ENCODE results near the gene AMFR. TPM values are rescaled to one million over a fixed set of nuclear protein-coding genes. Genes with fewer than 3 reads are reported as not detected.

AMFR gene
- total RNA-seq, 2 experiments from 2014 or later: 48.8 to 51.0 TPM

DNA sequence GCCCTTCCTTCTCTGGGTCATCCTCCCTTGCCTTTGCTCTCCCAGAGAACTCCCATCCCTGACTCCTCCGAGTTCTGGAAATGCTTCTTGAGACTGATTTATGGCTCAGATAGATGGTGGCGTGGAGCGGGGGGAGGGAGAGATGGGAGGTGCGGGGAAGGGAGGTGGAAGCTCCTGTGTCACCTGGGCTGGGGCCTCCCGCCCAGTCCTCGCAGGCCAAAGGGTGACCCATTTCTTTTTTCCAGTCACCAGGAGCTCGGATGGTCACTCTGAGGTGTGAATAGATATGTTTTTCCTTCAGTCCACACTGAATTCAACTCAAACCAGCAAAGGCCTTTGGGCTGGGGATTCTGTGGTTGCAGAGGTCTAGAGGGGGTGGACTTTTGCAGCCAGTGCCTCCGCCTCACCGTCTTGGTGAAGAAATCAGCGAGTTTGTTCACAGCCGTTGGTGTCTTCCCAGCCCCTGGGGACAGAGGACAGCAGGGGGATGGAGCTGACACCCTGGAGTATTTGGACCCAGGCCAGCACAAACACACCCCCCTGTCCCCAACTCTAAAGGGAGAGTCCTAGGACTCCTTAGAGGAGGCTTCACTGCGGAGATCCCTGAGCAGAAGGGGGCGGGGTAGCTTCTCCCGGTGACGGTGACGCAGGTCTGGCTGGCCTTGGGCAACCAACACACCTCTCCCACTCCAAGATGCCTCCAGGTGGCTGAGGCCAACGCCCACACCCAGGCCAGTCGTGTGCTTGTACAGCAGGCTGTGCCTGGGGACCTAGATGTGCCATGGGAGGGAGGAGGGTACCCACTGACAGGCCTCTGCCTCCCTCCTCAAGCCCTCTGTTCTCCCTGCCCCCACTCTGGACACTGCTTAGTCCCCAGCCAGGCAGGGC is 80.6 kb downstream of the AMFR start:
- ChIA-PET POLR2A (no interaction called here), CTCF (no interaction called here)
- H3K4me1 Mint-ChIP-seq: no peaks in the 10 kb centered on the region

GRCh38 chr16:56343661-56344517 is 81.5 kb downstream of the AMFR start:
- POLR2A ChIA-PET: no interaction called here
- no peaks in the 10 kb centered on the region for H3K27me3 Mint-ChIP-seq
- no peak overlapping the region for H3K4me3 Mint-ChIP-seq
- CTCF ChIA-PET: interaction anchor here (1.3 kb wide), 1 partner anchor 13 kb away, joined by 7 read pairs; no protein-coding TSS in a partner anchor
- no peak overlapping the region for H3K27ac Mint-ChIP-seq
- no peaks in the 10 kb centered on the region for H3K9me3 Mint-ChIP-seq
- H3K4me1 Mint-ChIP-seq: no peaks in the 10 kb centered on the region
- H3K36me3 Mint-ChIP-seq (ENCODE audit: low read depth): no peaks in the 10 kb centered on the region
- no peak for DNase-seq

More for the DNA sequence above, 80.6 kb downstream of the AMFR start:
- H3K36me3 Mint-ChIP-seq (ENCODE audit: low read depth): no peaks in the 10 kb centered on the region
- H3K27ac Mint-ChIP-seq: no peak overlapping the region
- no peak overlapping the region for H3K4me3 Mint-ChIP-seq
- no peaks in the 10 kb centered on the region for H3K27me3 Mint-ChIP-seq
- H3K9me3 Mint-ChIP-seq: no peaks in the 10 kb centered on the region
- DNase-seq: no peak

DNA sequence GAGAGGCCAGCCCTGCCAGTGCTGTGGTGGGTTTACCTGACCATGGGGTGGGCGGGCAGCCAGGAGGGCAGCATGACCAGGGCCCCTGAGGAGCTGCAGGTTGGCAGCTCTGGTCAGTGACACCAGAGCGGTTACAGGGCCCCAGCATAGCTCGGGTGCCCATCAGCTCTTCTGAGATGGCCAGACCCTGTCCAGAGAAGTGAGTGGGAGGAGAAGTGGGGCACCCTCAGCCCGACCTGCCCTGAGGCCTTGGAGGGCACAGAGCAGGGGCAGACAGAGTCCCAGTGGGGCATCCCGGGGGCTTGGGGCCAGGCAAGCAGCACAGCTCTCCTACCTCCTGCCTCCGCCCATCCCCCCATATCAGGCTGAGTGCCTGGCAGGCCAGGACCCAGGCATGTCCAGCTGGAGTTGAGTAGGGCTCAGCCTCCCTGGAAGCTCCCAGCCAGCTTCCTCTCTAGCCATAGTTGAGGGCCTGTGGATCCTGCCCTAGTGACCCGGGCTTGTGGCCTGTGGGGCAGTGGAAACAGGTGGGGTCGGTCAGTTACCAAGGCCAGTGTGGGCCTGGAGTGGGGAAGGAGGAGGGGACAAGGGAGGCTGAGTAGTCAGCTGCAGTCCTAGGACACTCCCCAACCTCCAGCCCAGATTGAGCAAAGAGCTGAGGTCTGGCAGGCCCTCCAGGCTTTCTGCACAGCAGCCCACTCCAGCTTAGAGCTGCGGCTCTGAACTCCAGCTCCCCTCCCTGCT is 83.5 kb downstream of the AMFR start:
- no peak for DNase-seq
- H3K4me1 Mint-ChIP-seq: no peaks in the 10 kb centered on the region
- CTCF ChIA-PET: no interaction called here
- no peak overlapping the region for H3K27ac Mint-ChIP-seq
- no peaks in the 10 kb centered on the region for H3K9me3 Mint-ChIP-seq
- POLR2A ChIA-PET: no interaction called here
- H3K4me3 Mint-ChIP-seq: no peak overlapping the region
- no peaks in the 10 kb centered on the region for H3K27me3 Mint-ChIP-seq
- H3K36me3 Mint-ChIP-seq (ENCODE audit: low read depth): no peaks in the 10 kb centered on the region

DNA sequence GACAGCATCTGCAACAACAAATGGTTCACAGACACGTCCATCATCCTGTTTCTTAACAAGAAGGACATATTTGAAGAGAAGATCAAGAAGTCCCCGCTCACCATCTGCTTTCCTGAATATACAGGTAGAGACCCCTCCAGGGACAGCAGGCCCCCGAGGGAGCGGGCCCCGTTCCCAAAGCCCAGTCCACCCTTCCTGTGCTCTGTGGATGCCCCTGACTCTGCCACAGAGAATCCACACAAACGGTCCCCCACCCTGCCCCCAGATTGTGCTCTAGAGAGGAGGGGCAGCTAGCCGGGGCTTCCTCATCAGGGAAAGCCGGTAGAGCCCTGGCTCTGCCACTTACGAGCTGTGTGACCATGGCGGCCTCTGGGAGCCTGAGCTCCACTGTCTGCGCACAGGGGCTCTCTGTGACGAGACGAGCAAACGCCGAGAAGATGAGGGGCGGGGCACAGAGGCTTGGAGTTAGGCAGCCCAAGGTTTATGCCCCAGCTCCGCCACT is 84.4 kb downstream of the AMFR start:
- H3K4me3 Mint-ChIP-seq: no peak overlapping the region
- H3K36me3 Mint-ChIP-seq (ENCODE audit: low read depth): no peaks in the 10 kb centered on the region
- H3K4me1 Mint-ChIP-seq: no peaks in the 10 kb centered on the region
- ChIA-PET CTCF (no interaction called here), POLR2A (no interaction called here)
- no peaks in the 10 kb centered on the region for H3K27me3 Mint-ChIP-seq
- H3K27ac Mint-ChIP-seq: no peak overlapping the region
- no peaks in the 10 kb centered on the region for H3K9me3 Mint-ChIP-seq
- no peak for DNase-seq

DNA sequence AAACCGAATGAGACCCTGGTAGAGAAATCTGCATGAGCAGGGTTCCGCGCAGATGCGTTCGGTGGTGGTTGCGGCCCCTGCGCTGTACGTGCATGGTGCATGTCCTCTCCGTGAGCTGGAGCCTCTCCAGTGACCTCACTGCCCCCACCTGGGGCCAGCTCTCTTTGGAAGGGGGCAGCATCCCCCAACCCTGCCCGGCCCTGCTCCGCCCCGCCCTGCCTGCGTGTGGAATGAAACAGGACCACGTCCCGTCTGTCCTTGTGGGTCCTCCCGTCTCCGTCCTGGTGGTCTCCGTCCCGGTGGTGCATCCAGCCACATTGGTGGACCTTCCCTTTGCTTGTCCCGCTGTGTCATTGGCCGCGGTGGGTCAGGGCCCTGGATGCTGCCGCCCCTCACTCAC is 84.9 kb downstream of the AMFR start:
- DNase-seq: no peak
- ChIA-PET POLR2A (no interaction called here), CTCF (no interaction called here)
- no peaks in the 10 kb centered on the region for H3K36me3 Mint-ChIP-seq (ENCODE audit: low read depth)
- no peaks in the 10 kb centered on the region for H3K27me3 Mint-ChIP-seq
- no peaks in the 10 kb centered on the region for H3K9me3 Mint-ChIP-seq
- no peaks in the 10 kb centered on the region for H3K4me1 Mint-ChIP-seq
- no peak overlapping the region for H3K4me3 Mint-ChIP-seq
- H3K27ac Mint-ChIP-seq: no peak overlapping the region

- CTCF ChIA-PET: interaction anchor here (0.6 kb wide), 1 partner anchor 16 kb away, joined by 3 read pairs; no protein-coding TSS in a partner anchor
- Mint-ChIP-seq H3K4me1 (no peaks in the 10 kb centered on the region), H3K27me3 (no peaks in the 10 kb centered on the region), H3K27ac (no peak overlapping the region), H3K9me3 (no peaks in the 10 kb centered on the region), H3K4me3 (no peak overlapping the region), H3K36me3 (ENCODE audit: low read depth) (no peaks in the 10 kb centered on the region)
- POLR2A ChIA-PET: no interaction called here
- DNase-seq: no peak
These were observed 85.7 kb downstream of the AMFR start for GRCh38 chr16:56339431-56340195.

GRCh38 chr16:56338566-56339318 is 86.6 kb downstream of the AMFR start:
- ChIA-PET CTCF (no interaction called here), POLR2A (no interaction called here)
- no peaks in the 10 kb centered on the region for H3K36me3 Mint-ChIP-seq (ENCODE audit: low read depth)
- H3K27me3 Mint-ChIP-seq: no peaks in the 10 kb centered on the region
- no peak overlapping the region for H3K4me3 Mint-ChIP-seq
- no peak overlapping the region for H3K27ac Mint-ChIP-seq
- H3K4me1 Mint-ChIP-seq: no peaks in the 10 kb centered on the region
- no peak for DNase-seq
- H3K9me3 Mint-ChIP-seq: no peaks in the 10 kb centered on the region

GRCh38 chr16:56337858-56338325 is 87.5 kb downstream of the AMFR start:
- ChIA-PET CTCF (no interaction called here), POLR2A (no interaction called here)
- no peak overlapping the region for H3K27ac Mint-ChIP-seq
- no peaks in the 10 kb centered on the region for H3K9me3 Mint-ChIP-seq
- no peaks in the 10 kb centered on the region for H3K4me1 Mint-ChIP-seq
- H3K36me3 Mint-ChIP-seq (ENCODE audit: low read depth): no peaks in the 10 kb centered on the region
- no peak for DNase-seq
- no peak overlapping the region for H3K4me3 Mint-ChIP-seq
- H3K27me3 Mint-ChIP-seq: no peaks in the 10 kb centered on the region

- Mint-ChIP-seq H3K4me1 (no peaks in the 10 kb centered on the region), H3K9me3 (no peaks in the 10 kb centered on the region), H3K36me3 (ENCODE audit: low read depth) (no peaks in the 10 kb centered on the region), H3K27ac (no peak overlapping the region), H3K27me3 (no peaks in the 10 kb centered on the region), H3K4me3 (no peak overlapping the region)
- ChIA-PET POLR2A (no interaction called here), CTCF (no interaction called here)
- DNase-seq: no peak
These were observed 88.1 kb downstream of the AMFR start for GRCh38 chr16:56337131-56337857.

GRCh38 chr16:56336711-56337110 is 88.6 kb downstream of the AMFR start:
- Mint-ChIP-seq H3K36me3 (ENCODE audit: low read depth) (no peaks in the 10 kb centered on the region), H3K4me1 (no peaks in the 10 kb centered on the region), H3K27ac (no peak overlapping the region), H3K4me3 (no peak overlapping the region), H3K9me3 (no peaks in the 10 kb centered on the region), H3K27me3 (no peaks in the 10 kb centered on the region)
- no peak for DNase-seq
- CTCF ChIA-PET: no interaction called here
- POLR2A ChIA-PET: no interaction called here

GRCh38 chr16:56336071-56336688 is 89.2 kb downstream of the AMFR start:
- Mint-ChIP-seq H3K36me3 (ENCODE audit: low read depth) (no peaks in the 10 kb centered on the region), H3K4me3 (no peak overlapping the region), H3K9me3 (no peaks in the 10 kb centered on the region), H3K4me1 (no peaks in the 10 kb centered on the region), H3K27ac (no peak overlapping the region), H3K27me3 (no peaks in the 10 kb centered on the region)
- DNase-seq: no peak
- CTCF ChIA-PET: no interaction called here
- POLR2A ChIA-PET: no interaction called here
